Cardiac fibroblast (primary cell): ENCODE measurements around the gene IQCK.
A peak's percentile ranks its signal among the peaks of the same experiment; 100 is the strongest.

ENCODE experiments used
- DNase-seq, 2 donors: peaks; one replicate each; pipeline versions ENCODE4 v3.0.0 to v3.0.0-alpha.2; 2010; ENCODE audit warnings: low read depth in 2 of 2
- H3K4me3 ChIP-seq, 2 donors: replicated peaks in 1 of 2; 1 replicate in 1 of 2; 2 replicates in 1 of 2; pipeline ENCODE4 v1.5.1; 2011; ENCODE audit warnings: low read depth in 2 of 2, low read length in 2 of 2, mild to moderate bottlenecking in 2 of 2, moderate library complexity in 1 of 2
- CTCF ChIP-seq: IDR thresholded peaks from one replicate; pipeline ENCODE4 v1.5.1; 2011; ENCODE audit warnings: low read depth, mild to moderate bottlenecking, low read length, inconsistent platforms

The IQCK gene

GRCh38 chr16:19681637-19682036, 36.4 kb upstream of the IQCK start:
- H3K4me3 ChIP-seq, result no peak overlapping the region
- TF ChIP-seq CTCF, result no peak
- DNase-seq, result no peak

GRCh38 chr16:19683453-19684236, 34.4 kb upstream of the IQCK start:
- no peak overlapping the region for H3K4me3 ChIP-seq
- no peak for DNase-seq
- no peak for TF ChIP-seq CTCF

DNA sequence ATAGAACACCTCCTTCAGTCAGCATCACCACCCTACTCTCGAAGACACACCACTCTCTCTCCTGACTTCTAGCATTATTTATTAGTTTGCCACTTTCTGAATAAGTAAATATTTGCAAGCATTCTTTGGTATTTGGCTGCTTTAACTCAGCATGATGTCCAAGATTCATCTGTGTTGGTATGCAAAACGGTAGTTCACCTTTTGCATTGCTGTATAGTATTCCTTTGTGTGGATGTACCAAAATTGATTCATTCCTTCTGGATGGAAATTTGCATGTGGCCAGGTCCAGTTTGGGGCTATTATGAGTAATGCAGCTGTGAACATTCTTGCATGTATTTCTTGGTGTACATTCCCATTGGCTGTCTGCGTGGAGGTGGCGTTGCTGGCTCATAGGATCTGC, 32.9 kb upstream of the IQCK start:
- TF ChIP-seq CTCF, result no peak
- DNase-seq, result no peak
- no peak overlapping the region for H3K4me3 ChIP-seq

- no peak for DNase-seq
- TF ChIP-seq CTCF, result no peak
- H3K4me3 ChIP-seq, result no peak overlapping the region
These were observed 30.8 kb upstream of the IQCK start for GRCh38 chr16:19687279-19687678.

- no peak for TF ChIP-seq CTCF
- no peak overlapping the region for H3K4me3 ChIP-seq
- DNase-seq, result no peak
These were observed 29.6 kb upstream of the IQCK start for GRCh38 chr16:19688396-19689024.

DNA sequence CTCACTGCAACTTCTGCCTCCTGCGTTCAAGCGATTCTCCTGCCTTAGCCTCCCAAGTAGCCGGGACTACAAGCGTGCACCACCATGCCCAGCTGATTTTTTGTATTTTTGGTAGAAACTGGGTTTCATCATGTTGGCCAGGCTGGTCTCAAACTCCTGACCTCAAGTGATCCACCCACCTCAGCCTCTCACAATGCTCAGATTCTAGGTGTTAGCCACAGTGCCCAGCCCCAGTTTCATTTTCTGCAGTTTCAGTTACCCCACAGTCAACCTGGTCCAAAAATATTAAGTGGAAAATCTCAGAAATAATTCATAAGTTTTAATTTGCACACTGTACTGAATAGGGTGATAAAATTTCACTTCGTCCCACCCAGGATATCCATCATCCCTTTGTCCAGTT, 28.7 kb upstream of the IQCK start:
- TF ChIP-seq CTCF, result no peak
- DNase-seq, result no peak
- no peak overlapping the region for H3K4me3 ChIP-seq

DNA sequence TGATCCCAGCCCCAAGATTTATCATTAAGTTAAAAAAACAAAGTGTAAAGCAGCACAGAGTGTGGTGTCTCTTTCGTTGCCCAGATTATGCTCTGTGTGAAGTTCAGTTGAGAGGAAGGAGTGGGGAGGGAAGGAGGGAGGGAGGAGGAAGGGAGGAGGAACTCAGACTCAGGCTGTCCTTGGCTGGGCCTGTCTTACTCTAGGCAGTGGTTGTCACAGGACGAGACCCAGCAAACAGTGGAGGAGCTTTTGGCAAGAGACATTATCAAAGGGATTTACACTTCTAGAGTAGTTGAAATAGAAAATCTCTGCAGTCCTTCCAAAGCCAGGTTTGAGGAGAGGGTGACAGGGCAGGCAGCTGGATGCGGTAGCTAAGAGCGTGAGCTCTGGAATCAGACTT, 27.9 kb upstream of the IQCK start:
- no peak for TF ChIP-seq CTCF
- H3K4me3 ChIP-seq, result no peak overlapping the region
- peak in 1 of 2 donors; percentile 19 for DNase-seq
